GM23338 (cell line): Measurements from ENCODE around the gene MYL4. TPM values are rescaled to one million over a fixed set of nuclear protein-coding genes. Genes with fewer than 3 reads are reported as not detected.

Experiments
- ATAC-seq: fragments of 200-7000 bp; cut with Tn5 transposase; 3 replicates; pipeline ENCODE4 v1.9.1; 2020
- DNase-seq: peaks from one replicate; pipeline ENCODE4 v3.0.0-alpha.2; 2015; ENCODE audit warnings: low spot score
- H2AFZ ChIP-seq: fragments of 200-600 bp; sonication (generic); 2 replicates; pipeline ENCODE4 v1.8.0; 2016; ENCODE audit warnings: antibody characterized with exemption, mild to moderate bottlenecking, moderate library complexity
- H3F3A ChIP-seq: fragments of 200-600 bp; sonication (generic); replicated peaks from 2 replicates; pipeline ENCODE4 v1.8.0; 2017; ENCODE audit warnings: antibody characterized with exemption, mixed run types, low read depth
- H3K27ac ChIP-seq: fragments of 200-600 bp; sonication (generic); 2 replicates; pipeline ENCODE4 v1.6.1; 2016; ENCODE audit warnings: low read depth
- H3K27me3 ChIP-seq: fragments of 200-600 bp; sonication (generic); 2 replicates; pipeline ENCODE4 v1.8.0; 2016; ENCODE audit warnings: mild to moderate bottlenecking, mixed run types, moderate library complexity; ENCODE audit not compliant: insufficient read depth
- H3K36me3 ChIP-seq: fragments of 200-600 bp; sonication (generic); 2 replicates; pipeline ENCODE4 v1.8.0; 2016; ENCODE audit warnings: mild to moderate bottlenecking; ENCODE audit not compliant: insufficient read depth
- H3K4me1 ChIP-seq: fragments of 200-600 bp; sonication (generic); 2 replicates; pipeline ENCODE4 v1.8.0; 2016; ENCODE audit warnings: mild to moderate bottlenecking, moderate library complexity; ENCODE audit not compliant: insufficient read depth
- H3K4me2 ChIP-seq: fragments of 200-600 bp; sonication (generic); 2 replicates; pipeline ENCODE4 v1.7.1; 2017; ENCODE audit warnings: mixed run types
- H3K4me3 ChIP-seq: fragments of 200-600 bp; sonication (generic); 2 replicates; pipeline ENCODE4 v1.6.1; 2016; ENCODE audit warnings: mixed run types
- H3K79me2 ChIP-seq: fragments of 200-600 bp; sonication (generic); replicated peaks from 2 replicates; pipeline ENCODE4 v1.8.0; 2017; ENCODE audit warnings: mild to moderate bottlenecking; ENCODE audit not compliant: insufficient read depth
- H3K9me2 ChIP-seq: fragments of 200-600 bp; sonication (generic); 2 replicates; pipeline ENCODE4 v1.8.0; 2017; ENCODE audit not compliant: insufficient read depth
- H4K20me1 ChIP-seq: fragments of 200-600 bp; sonication (generic); replicated peaks from 2 replicates; pipeline ENCODE4 v1.8.0; 2017; ENCODE audit warnings: mild to moderate bottlenecking; ENCODE audit not compliant: insufficient read depth
- H3K27ac Mint-ChIP-seq: 2 replicates; pipeline ENCODE4 v1.8.0; 2020; ENCODE audit warnings: inconsistent platforms, mild to moderate bottlenecking, moderate library complexity, mixed read lengths
- H3K27me3 Mint-ChIP-seq: 3 replicates; pipeline ENCODE4 v1.8.0; 2022; ENCODE audit warnings: low read depth, mild to moderate bottlenecking, moderate library complexity, mixed read lengths, inconsistent platforms; ENCODE audit not compliant: insufficient read depth, poor library complexity
- H3K36me3 Mint-ChIP-seq: 3 replicates; pipeline ENCODE4 v1.8.0; 2021; ENCODE audit warnings: low read depth, mild to moderate bottlenecking, inconsistent platforms, moderate library complexity, mixed read lengths
- H3K4me1 Mint-ChIP-seq: 3 replicates; pipeline ENCODE4 v1.8.0; 2020; ENCODE audit warnings: mild to moderate bottlenecking, inconsistent platforms, mixed read lengths
- H3K4me3 Mint-ChIP-seq: 3 replicates; pipeline ENCODE4 v1.8.0; 2021; ENCODE audit warnings: moderate library complexity, mild to moderate bottlenecking, inconsistent platforms, mixed read lengths
- H3K9me3 Mint-ChIP-seq: 3 replicates; pipeline ENCODE4 v1.8.0; 2020; ENCODE audit warnings: moderate library complexity, mild to moderate bottlenecking, inconsistent platforms, mixed read lengths
- CREB1 ChIP-seq: fragments of 250-450 bp; sonication (Bioruptor Pico); IDR thresholded peaks from 2 replicates; pipeline ENCODE4 v1.5.0; 2020; ENCODE audit warnings: low read depth, mild to moderate bottlenecking, moderate library complexity
- EZH2phosphoT487 ChIP-seq: fragments of 200-600 bp; sonication (generic); IDR thresholded peaks from one replicate; pipeline ENCODE4 v1.8.1; 2018; ENCODE audit warnings: antibody characterized with exemption; ENCODE audit not compliant: unreplicated experiment
- STAT1 ChIP-seq: IDR thresholded peaks from one replicate; pipeline ENCODE4 v1.6.1; 2016; ENCODE audit warnings: antibody characterized with exemption; ENCODE audit not compliant: unreplicated experiment
- ZNF114 ChIP-seq: fragments of 250-450 bp; sonication (Bioruptor Pico); IDR thresholded peaks from 2 replicates; pipeline ENCODE4 v1.5.0; 2020; ENCODE audit warnings: mild to moderate bottlenecking, moderate library complexity
- polyA plus RNA-seq: library from polyadenylated mRNA; unstranded; fragments of >200 nt; fragmentation: Nextera tagmentation; extraction: Ambion mirVana; gene quantifications from 2 replicates; pipeline ENCODE4 v1.2.1, GENCODE V29; 2016
- total RNA-seq: library from RNA; depleted of rRNA; stranded (reverse); fragments of >200 nt; shearing (Covaris generic); gene quantifications from 2 replicates; pipeline ENCODE4 v1.2.3, GENCODE V29; 2014
- TF ChIP-seq, protein P1 (sequence below): fragments of 250-450 bp; sonication (Bioruptor Pico); IDR thresholded peaks from 2 replicates; pipeline ENCODE4 v1.5.0; 2020; ENCODE audit warnings: mild to moderate bottlenecking, moderate library complexity
- TF ChIP-seq, protein P2 (sequence below), 2 experiments: fragments of 200-600 bp in 1 of 2; sonication (generic) in 1 of 2; conservative IDR thresholded peaks; 2 replicates each; pipeline versions ENCODE4 v1.5.1 to v1.6.1; 2016 to 2017; ENCODE audit warnings: antibody characterized with exemption in 2 of 2, low read depth in 2 of 2, mild to moderate bottlenecking in 2 of 2, moderate library complexity in 1 of 2

MYL4 gene
- total and polyA plus RNA-seq, 2 experiments from 2014 or later: 0.44 TPM; not detected in 1

DNA sequence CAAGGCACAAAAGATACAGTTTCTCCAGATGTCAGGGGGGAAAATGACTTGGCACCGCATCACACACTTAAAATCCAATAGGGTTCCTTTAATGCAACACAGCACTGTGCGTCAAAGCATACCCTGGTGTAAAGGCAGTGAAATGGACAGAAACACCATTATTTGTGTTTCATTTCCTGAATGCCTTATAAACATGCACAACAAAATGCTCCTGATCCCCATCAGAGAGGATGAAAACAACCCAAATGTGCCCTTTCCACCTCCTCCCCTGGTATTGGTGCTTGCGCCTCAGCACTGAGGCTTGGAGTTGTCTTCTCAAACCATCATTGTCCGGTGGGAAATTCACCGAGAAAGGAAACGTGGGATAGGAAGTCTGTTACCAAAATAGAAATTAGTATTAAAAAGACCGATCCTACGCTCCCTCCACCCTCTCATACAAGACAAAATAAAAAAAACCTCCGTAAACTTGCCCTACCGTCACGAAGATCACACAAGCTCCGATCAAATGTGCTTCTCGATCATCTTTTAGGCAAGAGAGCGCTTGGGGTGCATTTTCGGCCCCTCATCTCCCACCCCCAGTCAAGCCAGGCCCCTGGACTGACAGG lies 20.8 kb upstream of the MYL4 start:
- Mint-ChIP-seq H3K4me1 (peaks cover 21% of the 10 kb centered on the region; the same call in 2 of the 3 replicates), H3K27ac (peak overlapping the region; percentile 97), H3K36me3 (no peaks in the 10 kb centered on the region), H3K27me3 (peaks cover 3% of the 10 kb centered on the region), H3K9me3 (no peaks in the 10 kb centered on the region), H3K4me3 (peak overlapping the region; percentile 99)
- no peaks in the 10 kb centered on the region for H3K27me3 ChIP-seq
- peaks cover 53% of the 10 kb centered on the region for H3K79me2 ChIP-seq
- peak; percentile 6 for ATAC-seq
- no peak for TF ChIP-seq EZH2phosphoT487
- TF ChIP-seq CREB1 (CRISPR knock-in tag): no peak
- TF ChIP-seq, protein P1, sequence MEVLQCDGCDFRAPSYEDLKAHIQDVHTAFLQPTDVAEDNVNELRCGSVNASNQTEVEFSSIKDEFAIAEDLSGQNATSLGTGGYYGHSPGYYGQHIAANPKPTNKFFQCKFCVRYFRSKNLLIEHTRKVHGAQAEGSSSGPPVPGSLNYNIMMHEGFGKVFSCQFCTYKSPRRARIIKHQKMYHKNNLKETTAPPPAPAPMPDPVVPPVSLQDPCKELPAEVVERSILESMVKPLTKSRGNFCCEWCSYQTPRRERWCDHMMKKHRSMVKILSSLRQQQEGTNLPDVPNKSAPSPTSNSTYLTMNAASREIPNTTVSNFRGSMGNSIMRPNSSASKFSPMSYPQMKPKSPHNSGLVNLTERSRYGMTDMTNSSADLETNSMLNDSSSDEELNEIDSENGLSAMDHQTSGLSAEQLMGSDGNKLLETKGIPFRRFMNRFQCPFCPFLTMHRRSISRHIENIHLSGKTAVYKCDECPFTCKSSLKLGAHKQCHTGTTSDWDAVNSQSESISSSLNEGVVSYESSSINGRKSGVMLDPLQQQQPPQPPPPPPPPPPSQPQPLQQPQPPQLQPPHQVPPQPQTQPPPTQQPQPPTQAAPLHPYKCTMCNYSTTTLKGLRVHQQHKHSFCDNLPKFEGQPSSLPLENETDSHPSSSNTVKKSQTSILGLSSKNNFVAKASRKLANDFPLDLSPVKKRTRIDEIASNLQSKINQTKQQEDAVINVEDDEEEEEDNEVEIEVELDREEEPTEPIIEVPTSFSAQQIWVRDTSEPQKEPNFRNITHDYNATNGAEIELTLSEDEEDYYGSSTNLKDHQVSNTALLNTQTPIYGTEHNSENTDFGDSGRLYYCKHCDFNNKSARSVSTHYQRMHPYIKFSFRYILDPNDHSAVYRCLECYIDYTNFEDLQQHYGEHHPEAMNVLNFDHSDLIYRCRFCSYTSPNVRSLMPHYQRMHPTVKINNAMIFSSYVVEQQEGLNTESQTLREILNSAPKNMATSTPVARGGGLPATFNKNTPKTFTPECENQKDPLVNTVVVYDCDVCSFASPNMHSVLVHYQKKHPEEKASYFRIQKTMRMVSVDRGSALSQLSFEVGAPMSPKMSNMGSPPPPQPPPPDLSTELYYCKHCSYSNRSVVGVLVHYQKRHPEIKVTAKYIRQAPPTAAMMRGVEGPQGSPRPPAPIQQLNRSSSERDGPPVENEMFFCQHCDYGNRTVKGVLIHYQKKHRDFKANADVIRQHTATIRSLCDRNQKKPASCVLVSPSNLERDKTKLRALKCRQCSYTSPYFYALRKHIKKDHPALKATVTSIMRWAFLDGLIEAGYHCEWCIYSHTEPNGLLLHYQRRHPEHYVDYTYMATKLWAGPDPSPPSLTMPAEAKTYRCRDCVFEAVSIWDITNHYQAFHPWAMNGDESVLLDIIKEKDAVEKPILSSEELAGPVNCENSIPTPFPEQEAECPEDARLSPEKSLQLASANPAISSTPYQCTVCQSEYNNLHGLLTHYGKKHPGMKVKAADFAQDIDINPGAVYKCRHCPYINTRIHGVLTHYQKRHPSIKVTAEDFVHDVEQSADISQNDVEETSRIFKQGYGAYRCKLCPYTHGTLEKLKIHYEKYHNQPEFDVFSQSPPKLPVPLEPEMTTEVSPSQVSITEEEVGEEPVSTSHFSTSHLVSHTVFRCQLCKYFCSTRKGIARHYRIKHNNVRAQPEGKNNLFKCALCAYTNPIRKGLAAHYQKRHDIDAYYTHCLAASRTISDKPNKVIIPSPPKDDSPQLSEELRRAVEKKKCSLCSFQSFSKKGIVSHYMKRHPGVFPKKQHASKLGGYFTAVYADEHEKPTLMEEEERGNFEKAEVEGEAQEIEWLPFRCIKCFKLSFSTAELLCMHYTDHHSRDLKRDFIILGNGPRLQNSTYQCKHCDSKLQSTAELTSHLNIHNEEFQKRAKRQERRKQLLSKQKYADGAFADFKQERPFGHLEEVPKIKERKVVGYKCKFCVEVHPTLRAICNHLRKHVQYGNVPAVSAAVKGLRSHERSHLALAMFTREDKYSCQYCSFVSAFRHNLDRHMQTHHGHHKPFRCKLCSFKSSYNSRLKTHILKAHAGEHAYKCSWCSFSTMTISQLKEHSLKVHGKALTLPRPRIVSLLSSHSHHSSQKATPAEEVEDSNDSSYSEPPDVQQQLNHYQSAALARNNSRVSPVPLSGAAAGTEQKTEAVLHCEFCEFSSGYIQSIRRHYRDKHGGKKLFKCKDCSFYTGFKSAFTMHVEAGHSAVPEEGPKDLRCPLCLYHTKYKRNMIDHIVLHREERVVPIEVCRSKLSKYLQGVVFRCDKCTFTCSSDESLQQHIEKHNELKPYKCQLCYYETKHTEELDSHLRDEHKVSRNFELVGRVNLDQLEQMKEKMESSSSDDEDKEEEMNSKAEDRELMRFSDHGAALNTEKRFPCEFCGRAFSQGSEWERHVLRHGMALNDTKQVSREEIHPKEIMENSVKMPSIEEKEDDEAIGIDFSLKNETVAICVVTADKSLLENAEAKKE (CRISPR knock-in tag): no peak
- H3K4me1 ChIP-seq: peaks cover 12% of the 10 kb centered on the region
- H4K20me1 ChIP-seq: peaks cover 29% of the 10 kb centered on the region
- peak overlapping the region; percentile 95 for H3K4me3 ChIP-seq
- H3F3A ChIP-seq: no peaks in the 10 kb centered on the region
- peak; percentile 16 for DNase-seq
- peak overlapping the region; percentile 86 for H2AFZ ChIP-seq
- H3K36me3 ChIP-seq: no peaks in the 10 kb centered on the region
- H3K9me2 ChIP-seq: no peaks in the 10 kb centered on the region
- H3K4me2 ChIP-seq: peak overlapping the region; percentile 85
- peak overlapping the region; percentile 74 for H3K27ac ChIP-seq

DNA sequence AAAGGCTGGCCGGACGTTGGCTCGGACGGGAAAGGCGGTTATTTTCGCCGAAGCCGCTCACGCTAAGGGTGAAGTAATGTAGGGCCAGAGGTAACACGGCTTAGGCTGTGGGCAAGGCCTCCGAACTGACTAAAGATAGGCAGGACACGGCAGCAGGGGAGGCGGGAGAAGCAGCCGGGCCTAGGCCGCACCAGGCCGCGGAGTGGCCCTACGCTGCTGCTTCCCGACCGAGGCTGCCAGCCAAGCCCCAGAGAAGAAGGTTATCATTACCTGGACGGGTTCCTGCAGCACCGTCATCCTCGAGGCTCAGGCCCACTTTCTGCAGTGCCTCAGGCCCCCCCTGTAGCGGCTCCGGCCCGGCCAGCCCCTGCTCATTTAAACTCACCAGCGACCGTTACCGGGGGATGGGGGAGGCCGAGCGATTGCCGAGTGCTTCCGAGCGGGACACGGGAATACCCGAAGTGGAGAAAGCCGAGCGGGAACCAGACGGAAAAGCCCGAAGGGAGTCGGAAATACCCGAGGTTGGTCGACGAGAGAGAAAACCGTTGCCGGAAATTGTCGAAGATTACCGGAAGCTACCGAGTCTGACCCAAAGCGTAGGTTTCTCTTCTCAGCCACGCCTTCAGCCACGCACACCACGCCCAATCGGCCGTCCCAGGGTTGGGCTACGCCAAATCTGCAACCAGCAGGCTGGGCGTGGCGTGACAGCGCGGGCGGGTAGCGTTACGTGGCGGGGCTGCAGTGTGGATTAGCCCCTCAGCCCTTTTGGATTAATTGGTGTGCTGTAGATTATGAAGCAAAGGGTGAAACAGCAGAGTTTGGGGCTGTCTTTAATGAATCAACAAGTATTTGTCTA lies 20.0 kb upstream of the MYL4 start, which contains the start of gene CDC27:
CDC27 (minus strand) TSS at position 420 of the 856 bp plus-strand sequence; CDS start at position 297, 123 bp downstream.
- Histone ChIP-seq H3K79me2 (peaks cover 46% of the 10 kb centered on the region), H3K27me3 (no peaks in the 10 kb centered on the region)
- peak; percentile 99 for DNase-seq
- TF ChIP-seq ZNF114 (CRISPR knock-in tag): no peak
- TF ChIP-seq, protein P2, sequence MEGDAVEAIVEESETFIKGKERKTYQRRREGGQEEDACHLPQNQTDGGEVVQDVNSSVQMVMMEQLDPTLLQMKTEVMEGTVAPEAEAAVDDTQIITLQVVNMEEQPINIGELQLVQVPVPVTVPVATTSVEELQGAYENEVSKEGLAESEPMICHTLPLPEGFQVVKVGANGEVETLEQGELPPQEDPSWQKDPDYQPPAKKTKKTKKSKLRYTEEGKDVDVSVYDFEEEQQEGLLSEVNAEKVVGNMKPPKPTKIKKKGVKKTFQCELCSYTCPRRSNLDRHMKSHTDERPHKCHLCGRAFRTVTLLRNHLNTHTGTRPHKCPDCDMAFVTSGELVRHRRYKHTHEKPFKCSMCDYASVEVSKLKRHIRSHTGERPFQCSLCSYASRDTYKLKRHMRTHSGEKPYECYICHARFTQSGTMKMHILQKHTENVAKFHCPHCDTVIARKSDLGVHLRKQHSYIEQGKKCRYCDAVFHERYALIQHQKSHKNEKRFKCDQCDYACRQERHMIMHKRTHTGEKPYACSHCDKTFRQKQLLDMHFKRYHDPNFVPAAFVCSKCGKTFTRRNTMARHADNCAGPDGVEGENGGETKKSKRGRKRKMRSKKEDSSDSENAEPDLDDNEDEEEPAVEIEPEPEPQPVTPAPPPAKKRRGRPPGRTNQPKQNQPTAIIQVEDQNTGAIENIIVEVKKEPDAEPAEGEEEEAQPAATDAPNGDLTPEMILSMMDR (conservative IDR thresholded peaks at IDR 0.05; ENCODE audit: low read depth in 2 of 2): no peak
- no peak for TF ChIP-seq STAT1

More for the DNA sequence above, 20.0 kb upstream of the MYL4 start, which contains the start of gene CDC27:
- H3K4me2 ChIP-seq: peak within 1 kb of the TSS; percentile 85
- H3K27me3 Mint-ChIP-seq: peaks cover 3% of the 10 kb centered on the region
- peaks cover 12% of the 10 kb centered on the region for H3K4me1 ChIP-seq
- H3K27ac ChIP-seq: peak within 1 kb of the TSS; percentile 74
- peak within 1 kb of the TSS; percentile 97 for H3K27ac Mint-ChIP-seq
- no peaks in the 10 kb centered on the region for H3K36me3 Mint-ChIP-seq
- no peaks in the 10 kb centered on the region for H3K9me3 Mint-ChIP-seq
- H3K9me2 ChIP-seq: no peaks in the 10 kb centered on the region
- H3K4me1 Mint-ChIP-seq: peaks cover 17% of the 10 kb centered on the region; the same call in 2 of the 3 replicates
- H3K4me3 Mint-ChIP-seq: peak within 1 kb of the TSS; percentile 99
- peak within 1 kb of the TSS; percentile 86 for H2AFZ ChIP-seq
- ATAC-seq: peak; percentile 93
- peaks cover 22% of the 10 kb centered on the region for H4K20me1 ChIP-seq
- H3K4me3 ChIP-seq: peak within 1 kb of the TSS; percentile 95
- H3F3A ChIP-seq: no peaks in the 10 kb centered on the region
- H3K36me3 ChIP-seq: no peaks in the 10 kb centered on the region
